GM21381 (cell line): Measurements from ENCODE around the gene FAM8A1.
A peak's percentile ranks its signal among the peaks of the same experiment; 100 is the strongest.
"Not testable (repeated sequence)": the region's sequence is repeated elsewhere in the genome, so short reads cannot be mapped to it uniquely, and the experiment has no call there.

Experiments
- ATAC-seq: cut with Tn5 transposase; IDR thresholded peaks from one replicate; pipeline ENCODE4 v1.9.1; 2021; ENCODE audit warnings: mild to moderate bottlenecking, moderate library complexity; ENCODE audit not compliant: unreplicated experiment

The FAM8A1 gene

GRCh38 chr6:17599877-17600526 lies at the start of gene FAM8A1:
FAM8A1 (plus strand) TSS chr6:17600302; CDS start chr6:17600410, 108 bp downstream.
- peak; percentile 90 for ATAC-seq

GRCh38 chr6:17551383-17551958 lies 48.6 kb upstream of the FAM8A1 start:
- ATAC-seq = no peak

- ATAC-seq = no peak
These were observed 47.2 kb upstream of the FAM8A1 start for GRCh38 chr6:17552861-17553260.

DNA sequence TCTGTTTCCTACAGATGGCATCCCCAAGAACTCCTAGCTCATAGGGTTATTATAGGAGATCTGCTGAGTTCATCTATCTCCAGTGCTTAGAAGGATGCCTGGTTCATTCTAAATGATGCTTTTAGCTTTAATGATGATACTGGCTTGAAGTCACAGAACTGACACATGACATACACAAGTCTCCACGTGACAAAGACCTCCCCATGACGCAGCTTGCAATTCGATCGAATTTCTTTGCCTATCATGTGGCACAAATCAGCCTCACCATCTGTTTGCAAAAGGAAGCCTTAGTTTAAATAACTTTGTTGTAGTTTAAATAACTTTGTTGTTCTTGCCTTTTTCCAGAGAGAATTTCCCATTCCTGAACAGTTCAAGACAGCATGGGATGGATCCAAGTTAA lies 44.1 kb upstream of the FAM8A1 start:
- no peak for ATAC-seq

- ATAC-seq = no peak
These were observed 37.5 kb upstream of the FAM8A1 start for GRCh38 chr6:17562636-17563035.

DNA sequence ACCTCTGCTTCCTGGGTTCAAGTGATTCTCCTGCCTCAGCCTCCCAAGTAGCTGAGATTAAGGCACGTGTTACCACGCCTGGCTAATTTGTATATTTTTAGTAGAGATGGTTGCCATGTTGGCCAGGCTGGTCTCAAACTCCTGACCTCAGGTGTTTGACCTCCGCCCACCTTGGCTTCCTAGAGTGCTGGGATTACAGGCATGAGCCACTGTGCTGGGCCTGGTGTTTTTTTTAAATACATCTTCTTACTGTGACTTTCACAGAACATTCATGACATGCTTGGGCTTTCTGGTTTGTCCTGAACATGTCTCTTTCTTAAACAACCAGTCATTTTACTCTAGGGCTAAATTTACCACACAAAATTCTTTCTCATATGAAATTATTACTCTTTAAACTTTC lies 34.7 kb upstream of the FAM8A1 start:
- no peak for ATAC-seq

DNA sequence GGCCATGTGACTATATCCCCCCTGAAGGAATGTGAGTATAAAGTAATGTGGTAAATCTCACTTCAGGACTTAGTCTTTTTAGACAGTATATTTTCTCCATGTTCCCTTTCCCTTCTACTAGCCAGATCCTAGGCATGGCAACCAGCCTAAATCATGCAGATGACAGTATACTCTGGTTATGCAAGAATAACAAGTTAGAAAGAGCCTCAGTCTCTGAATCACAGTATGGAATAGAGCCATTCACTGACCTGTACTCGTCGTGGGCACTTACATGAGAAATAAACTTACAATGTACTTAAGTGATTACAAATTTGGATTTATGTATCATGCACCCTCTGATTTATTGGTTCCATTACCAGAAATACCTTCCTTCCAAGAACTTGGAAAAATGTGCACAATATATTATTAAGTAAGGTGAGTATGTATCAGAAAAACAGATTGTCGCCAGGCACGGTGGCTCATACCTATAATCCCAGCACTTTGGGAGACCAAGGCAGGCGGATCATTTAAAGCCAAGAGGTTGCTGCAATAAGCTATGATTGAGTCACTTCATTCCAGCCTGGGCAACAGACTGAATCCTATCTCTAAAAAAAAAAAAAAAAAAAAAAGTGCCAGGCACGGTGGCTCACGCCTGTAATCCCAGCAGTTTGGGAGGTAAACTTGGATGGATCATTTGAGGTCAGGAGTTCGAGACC lies 25.1 kb upstream of the FAM8A1 start:
- ATAC-seq = no peak

DNA sequence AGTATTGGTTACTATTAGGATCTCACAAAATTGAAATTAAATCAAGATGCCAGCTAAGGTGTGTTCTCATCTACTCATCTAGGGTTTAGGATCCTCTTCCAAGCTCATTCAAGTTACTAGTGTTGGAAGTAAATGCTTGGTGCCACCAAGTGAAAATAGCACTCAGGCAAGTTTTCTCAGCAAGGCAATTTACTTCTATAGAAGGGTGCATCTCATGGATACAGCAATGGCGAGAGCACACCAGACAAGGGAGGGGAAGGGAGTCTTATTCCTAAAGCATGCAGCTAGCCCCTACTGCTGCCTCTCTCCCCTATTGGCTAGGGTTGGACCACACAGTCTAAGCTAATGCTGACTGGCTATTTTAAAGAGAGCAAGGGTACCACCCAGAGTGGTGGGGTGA lies 23.0 kb upstream of the FAM8A1 start:
- ATAC-seq = no peak

DNA sequence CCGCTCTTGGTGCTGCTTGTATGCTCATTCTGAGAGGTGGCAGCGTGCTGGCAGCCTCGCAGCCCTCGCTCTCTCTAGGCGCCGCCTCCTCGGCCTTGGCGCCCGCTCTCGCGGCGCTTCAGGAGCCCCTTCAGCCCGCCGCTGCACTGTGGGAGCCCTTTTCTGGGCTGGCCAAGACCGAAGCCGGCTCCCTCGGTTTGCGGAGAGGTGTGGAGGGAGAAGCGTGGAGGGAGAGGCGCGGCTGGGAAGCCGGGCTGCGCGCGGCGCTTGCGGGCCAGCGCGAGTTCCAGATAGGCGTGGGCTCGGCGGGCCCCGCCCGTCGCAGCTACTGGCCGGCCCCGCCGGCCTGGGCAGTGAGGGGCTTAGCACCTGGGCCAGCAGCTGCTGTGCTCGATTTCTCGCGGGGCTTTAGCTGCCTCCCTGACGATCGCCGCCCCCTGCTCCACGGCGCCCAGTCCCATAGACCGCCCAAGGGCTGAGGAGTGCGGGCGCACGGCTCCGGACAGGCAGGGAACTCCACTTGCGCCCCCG lies 19.5 kb upstream of the FAM8A1 start:
- no peak for ATAC-seq

DNA sequence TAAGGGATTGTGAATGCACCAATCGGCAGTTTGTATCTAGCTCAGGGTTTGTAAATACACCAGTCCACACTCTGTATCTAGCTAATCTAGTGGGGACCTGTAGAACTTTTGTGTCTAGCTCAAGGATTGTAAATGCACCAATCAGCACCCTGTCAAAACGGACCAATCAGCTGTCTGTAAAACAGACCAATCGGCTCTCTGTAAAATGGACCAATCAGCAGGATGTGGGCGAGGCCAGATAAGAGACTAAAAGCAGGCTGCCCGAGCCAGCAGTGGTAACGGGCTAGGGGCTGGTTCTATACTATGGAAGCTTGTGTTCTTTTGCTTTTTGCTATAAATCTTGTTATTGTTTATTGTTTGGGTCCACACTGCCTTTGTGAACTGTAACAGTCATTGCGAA lies 18.8 kb upstream of the FAM8A1 start:
- ATAC-seq = not testable (repeated sequence)

- ATAC-seq = no peak
These were observed 16.3 kb upstream of the FAM8A1 start for GRCh38 chr6:17583811-17584210.

- peak; percentile 46 for ATAC-seq
These were observed 15.8 kb upstream of the FAM8A1 start for GRCh38 chr6:17584241-17584803.

DNA sequence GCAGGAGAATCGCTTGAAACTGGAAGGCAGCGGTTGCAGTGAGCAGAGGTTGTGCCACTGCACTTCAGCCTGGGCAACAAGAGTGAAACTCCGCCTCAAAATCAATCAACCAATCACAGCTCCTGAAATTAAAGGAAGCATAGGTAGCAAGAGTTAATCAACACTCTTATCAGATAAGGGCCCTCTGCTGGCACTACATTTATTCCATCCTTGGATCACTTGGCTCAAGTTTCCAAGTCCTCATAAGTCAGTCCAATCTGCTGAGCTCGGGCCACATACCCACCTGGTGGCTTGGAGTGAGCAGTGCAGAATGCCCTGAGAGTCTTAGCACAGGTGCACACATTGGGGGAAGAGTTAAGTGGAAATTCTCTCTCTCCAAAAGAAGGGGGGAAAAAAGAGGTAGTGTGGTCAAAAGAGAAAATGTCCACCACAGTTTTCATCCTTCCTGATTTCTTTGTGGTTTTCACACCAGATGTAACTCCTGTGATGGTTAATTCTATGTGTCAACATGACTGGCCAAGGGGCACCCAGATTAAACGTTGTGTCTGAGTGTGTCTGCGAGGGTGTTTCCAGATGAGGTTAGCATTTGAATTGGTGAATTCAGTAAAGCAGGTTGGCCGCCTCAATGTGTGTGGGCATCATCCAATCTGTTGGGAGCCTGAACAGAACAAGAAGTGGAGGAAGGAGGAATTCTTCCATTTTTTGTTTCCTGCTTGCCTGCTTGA lies 14.2 kb upstream of the FAM8A1 start:
- ATAC-seq = no peak

DNA sequence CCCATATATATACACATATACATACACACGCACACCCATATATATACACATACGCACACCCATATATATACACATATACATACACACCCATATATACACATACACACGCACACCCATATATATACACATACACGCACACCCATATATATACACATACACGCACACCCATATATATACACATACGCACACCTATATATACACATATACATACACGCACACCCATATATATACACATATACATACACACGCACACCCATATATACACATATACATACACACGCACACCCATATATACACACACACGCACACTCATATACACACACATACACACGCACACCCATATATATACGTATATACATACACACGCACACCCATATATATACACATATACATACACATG lies 13.5 kb upstream of the FAM8A1 start:
- ATAC-seq = not testable (repeated sequence)

- no peak for ATAC-seq
These were observed 12.1 kb upstream of the FAM8A1 start for GRCh38 chr6:17588011-17588410.

- no peak for ATAC-seq
These were observed 10.6 kb upstream of the FAM8A1 start for GRCh38 chr6:17589406-17590096.

DNA sequence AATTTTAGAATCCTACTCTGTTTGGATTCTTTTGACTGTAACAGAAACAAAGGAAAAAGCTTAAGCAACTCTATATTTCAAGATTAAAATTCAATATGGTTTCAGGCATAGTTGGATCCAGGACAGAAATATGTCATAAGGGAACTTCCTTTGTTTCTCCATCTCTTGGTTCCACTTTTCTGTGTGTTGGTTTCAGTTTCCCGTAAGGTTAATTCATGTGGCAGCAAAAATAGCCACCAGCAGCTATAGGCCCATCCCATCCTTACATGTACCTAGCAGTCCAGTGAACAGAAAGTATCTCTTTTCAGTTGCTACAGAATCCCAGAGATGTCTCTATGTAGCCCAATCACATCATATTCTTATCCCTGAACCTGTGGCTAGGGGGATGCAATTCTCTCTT lies 8.8 kb upstream of the FAM8A1 start:
- no peak for ATAC-seq

DNA sequence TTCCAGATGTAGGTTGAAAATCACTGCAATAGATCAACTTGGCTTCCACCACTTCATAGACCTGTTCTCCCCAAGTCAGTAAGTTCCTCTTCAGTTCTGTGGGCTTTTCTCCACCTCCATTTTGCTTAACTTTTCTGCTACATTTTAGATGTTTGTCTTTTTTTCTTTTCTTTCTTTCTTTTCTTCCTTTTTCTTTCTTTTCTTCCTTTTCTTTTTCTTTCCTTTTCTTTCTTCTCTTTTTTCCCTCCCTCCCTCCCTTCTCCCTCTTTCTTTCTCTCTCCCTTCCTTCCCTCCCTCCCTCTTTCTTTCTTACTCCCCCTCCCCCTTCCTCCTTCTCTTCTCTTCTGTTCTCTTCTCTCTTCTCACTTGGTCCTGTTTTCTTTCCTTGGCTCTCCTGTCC lies 6.9 kb upstream of the FAM8A1 start:
- no peak for ATAC-seq

DNA sequence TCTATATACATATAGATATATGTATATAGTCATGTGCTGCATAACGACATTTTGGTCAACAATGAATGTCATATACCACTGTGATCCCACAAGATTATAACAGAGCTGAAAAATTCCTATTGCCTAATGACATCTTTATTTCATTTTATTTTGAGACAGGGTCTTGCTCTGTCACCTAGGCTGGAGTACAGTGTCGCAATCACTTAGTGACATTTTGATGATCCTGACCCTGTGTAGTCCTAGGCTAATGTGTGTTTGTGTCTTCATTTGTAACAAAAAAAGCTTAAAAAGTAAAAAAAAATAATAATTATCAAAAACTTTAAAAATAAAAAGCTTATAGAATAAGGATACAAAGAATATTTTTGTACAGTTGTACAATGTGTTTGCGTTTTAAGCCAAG lies 4.0 kb upstream of the FAM8A1 start:
- ATAC-seq = no peak

DNA sequence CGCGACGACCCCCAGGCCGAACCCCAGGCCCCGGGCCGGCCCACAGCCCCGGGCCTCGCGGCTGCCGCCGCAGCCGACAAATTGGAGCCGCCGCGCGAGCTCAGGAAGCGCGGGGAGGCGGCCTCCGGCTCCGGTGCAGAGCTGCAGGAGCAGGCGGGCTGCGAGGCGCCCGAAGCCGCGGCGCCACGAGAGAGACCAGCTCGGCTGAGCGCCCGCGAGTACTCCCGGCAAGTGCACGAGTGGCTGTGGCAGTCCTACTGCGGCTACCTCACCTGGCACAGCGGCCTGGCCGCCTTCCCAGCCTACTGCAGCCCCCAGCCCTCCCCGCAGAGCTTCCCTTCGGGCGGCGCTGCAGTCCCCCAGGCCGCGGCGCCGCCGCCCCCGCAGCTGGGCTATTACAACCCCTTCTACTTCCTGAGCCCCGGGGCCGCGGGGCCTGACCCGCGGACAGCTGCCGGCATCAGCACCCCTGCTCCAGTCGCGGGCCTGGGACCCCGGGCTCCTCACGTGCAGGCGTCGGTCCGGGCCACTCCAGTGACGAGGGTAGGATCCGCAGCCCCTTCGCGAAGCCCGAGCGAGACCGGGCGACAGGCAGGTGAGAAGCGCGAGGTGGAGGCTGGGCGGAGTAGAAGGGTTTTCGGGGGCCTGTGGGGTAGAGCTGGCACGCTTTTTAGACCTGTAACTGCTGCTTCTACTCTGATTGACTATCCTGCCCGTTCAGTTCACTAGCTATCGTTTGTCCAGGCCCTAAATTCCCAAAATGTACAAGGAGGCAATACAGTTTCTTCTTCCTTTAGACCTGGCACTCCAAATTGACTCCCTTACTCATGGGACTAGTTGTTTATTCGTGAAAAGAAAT lies 654 bp downstream of the FAM8A1 start:
- ATAC-seq = peak; percentile 47
